Activated T-cell treated with anti-CD3 and anti-CD28 coated beads, Interleukin-2, amount 50 U/mL, for 48 hours (primary cell): ENCODE measurements around the gene KIN.
"Not testable (repeated sequence)": the region's sequence is repeated elsewhere in the genome, so short reads cannot be mapped to it uniquely, and the experiment has no call there.

Source experiments
- DNase-seq, 2 experiments: peaks; one replicate each; pipeline ENCODE4 v3.0.0-alpha.2; 2020

KIN gene

DNA sequence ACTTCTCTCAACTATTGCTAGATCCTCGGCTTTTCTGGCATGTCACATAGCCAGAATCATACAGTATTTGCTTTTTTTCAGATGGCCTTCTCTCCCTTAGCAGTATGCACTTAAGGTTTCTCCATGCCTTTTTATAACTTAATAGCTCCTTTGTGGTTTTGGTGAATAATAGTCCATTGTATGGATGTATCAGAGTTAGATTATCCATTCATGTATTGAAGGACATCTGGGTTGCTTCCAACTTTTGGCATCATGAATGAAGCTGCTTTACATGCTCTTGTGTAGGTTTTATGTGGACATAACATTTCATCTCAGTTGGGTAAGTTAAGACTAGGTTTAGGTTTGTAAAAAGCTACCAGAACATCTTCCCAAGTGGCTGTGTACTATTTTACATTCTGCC, 4.7 kb upstream of the KIN start:
- DNase-seq = no peak

DNA sequence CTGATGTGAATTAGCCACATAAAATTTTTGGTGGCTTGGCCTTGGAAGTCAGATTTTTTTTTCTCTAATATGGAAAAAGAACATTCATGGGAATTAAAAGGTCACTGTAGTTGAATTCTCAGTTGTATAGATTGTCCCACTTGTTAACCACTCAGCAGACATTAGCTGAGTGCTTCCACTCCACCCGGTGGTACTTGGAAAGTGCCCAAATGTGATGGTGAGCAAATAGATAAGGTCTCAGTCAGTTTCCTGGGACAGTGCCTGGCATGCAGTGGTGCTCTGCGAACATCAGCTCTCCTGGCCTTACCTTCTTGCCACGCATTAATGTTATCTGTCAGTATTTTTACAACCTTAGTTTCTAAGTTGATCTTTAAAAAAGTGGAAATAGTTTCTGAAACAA, 1.6 kb upstream of the KIN start:
- no peak for DNase-seq

DNA sequence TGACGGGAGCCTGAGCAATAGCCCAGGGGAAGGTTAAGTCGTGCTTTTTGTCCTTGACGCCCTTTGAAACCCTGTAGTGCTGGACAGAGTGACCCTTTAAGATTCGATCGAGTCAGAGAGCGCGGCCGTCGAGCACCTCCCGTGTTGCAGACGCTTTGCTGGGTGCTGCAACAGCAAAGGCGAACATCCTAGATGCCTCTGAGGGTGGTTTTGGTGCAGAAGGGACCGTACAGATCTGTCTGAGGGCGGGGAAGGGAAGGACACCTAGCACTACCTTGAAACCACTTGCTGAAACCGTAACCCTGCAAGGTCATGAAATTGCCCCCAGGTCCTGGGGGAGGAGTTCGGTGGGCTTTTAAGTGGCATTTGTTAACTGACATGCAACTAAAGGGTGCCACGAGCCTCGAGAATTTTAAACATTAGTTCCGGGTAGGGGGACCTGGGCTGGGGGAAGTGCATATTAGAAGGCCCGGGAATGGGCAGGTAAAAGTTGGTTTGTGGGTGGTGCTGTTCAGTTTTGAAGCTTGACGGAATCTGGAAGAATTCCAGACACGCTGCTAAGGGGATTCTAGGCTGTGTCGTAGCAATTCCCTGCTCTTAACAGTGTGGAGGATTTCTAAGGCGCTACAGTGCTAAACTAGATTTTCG, 970 bp upstream of the KIN start:
- DNase-seq = no peak

DNA sequence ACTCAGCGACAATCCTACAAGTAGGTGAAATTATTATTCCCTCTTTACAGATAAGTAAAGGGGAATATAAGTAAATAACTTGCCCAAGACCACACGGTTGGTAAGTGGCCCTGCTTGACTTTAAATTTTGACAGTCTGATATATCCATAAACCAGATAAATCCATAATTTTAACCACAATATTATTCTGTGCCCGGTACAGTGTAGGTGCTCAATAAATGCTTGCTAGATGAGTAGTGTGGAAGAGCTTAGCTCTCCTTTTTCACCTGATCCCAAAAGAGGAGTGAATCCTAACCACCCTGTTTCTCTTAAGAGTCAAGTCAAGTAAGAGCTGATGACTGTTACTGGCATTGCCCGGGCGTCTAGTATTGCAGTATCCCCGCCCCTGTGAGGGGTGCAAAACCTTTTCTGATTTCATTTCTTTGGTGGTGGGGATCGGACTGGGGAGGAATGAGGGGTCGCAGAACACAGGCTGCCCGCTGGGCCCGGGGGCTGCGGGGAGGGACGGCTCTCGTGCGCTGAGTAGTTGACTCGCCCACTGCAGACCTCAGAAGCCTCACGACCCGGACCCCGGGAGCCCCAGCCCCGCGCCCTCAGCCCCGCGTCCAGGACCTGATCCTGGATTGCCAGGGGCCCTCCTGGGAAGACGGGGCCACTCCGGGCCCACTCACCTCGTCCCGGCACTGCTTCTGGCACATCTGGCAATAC, 490 bp downstream of the KIN start:
- no peak for DNase-seq

DNA sequence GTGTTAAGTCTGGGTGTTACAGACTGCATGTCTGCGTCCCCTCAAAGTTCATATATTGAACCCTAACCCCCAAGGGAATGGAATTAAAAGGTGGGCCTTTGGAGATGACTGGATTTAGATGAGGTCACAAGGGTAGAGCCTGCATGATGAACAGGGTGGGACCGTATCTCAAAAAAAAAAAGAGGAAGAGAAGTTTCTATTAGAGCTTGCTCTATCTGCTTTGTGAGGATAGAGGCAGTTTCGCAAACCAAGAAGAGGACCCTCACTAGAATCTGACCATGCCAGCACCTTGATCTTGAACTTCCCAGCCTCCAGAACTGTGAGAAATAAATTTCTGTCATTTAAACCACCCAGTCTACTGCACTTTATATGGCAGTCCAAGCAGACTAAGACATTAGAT, 1.4 kb downstream of the KIN start:
- DNase-seq = no peak

DNA sequence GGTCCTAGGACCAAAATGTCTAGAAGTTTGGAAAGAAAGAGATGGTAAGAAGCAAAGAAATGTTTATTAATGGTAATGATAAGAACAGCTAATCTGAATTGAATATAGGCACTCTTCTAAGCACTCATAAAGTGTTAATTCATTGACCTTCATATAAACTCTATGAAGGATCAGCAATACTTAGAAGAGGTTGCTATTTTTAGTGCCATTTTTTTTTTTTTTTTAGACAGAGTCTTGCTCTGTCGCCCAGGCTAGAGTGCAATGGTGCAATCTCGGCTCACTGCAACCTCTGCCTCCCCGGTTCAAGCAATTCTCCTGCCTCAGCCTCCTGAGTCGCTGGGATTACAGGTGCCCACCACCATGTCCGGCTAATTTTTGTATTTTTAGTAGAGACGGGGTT, 5.6 kb downstream of the KIN start:
- DNase-seq = not testable (repeated sequence)

DNA sequence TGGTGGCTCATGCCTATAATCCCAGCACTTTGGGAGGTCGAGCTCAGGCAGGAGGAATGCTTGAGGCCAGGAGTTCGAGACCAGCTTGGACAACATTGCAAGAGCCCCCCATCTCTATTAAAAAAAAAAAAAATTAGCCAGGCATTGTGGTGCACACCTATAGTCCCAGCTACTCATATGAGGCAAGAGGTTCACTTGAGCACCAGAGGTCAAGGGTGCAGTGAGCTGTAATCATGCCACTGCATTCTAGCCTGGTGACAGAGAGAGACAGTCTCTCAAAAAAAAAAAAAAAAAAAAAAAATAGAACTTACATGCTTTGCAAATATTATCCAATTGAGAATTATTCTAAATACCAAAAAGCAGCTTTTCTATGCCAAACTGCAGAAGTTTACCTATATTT, 11.0 kb downstream of the KIN start:
- DNase-seq = no peak

DNA sequence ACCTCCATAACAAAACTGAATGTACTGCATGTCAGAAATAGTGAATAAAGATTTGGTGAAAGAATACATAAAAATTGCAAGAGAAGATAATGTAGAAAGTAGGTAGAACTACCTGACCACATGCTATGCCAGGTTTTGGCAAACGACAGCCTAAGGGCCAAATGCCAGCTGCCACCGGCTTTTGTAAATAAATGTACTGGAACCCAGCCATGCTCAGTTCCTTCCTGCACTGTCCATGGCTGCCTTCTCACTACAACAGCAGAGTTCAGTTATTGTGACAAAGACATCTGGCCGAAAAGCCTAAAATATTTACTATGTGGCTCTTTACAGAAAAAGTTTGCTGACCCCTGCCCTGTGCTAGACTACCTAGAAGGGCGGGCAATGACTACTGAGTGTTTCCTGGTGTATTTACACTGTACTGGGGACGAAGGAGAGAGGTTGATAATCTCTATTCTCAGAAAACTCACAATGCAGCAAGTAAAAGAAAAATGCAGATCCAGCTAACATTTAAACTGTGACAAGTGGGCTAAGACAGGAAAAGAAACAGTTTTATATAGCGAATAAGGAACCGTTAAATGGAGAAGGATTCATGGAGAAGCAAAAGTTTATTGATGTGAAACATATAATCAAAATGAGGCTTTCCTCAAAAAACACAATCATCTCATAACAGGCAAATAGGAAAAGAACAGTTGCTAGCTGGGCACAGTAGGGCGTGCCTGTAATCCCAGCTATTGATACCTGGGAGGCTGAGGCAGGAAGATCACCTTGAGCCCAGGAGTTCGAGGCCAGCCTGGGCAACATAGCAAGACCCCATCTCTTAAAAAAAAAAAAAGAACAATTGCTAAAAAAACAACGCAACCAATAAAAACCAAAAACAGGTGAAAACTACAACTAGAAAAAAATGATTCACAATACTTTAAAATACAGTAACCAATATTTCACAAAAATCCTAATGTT, 13.7 kb downstream of the KIN start:
- no peak for DNase-seq

DNA sequence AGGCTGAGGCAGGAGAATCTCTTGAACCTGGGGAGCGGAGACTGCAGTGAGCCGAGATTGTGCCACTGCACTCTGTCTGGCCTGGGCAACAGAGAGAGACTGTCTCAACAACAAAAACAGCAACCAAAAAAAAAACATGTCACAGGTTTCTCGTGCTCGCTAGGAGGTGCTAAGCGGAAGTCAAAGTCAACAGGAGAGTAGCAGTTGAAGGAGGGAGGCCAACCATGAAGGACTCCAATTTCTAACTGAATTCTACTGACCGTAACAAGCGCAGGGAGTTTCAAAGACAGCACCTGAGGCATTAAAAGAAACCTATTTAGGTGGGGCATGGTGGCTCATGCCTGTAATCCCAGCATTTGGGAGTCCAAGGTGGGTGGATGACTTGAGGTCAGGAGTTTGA, 19.4 kb downstream of the KIN start:
- DNase-seq = no peak

DNA sequence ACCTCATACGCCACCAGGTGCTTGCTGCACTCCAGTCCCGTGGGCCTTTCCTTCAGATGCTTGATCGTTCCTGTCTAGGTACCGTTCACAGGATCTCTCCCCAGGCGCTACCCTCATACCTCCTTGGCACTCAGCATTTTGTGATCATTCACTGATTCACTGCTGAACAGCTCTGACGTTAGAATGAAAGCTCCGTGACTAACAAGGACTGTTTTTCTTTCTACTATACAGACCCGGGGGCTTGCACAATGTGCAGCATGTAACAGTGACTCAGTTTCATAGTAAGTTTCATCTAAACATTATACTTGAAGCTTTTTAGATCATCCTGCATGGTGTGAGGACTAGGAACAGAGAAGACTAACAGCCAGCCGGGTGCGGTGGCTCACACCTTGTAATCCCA, 20.6 kb downstream of the KIN start:
- no peak for DNase-seq

DNA sequence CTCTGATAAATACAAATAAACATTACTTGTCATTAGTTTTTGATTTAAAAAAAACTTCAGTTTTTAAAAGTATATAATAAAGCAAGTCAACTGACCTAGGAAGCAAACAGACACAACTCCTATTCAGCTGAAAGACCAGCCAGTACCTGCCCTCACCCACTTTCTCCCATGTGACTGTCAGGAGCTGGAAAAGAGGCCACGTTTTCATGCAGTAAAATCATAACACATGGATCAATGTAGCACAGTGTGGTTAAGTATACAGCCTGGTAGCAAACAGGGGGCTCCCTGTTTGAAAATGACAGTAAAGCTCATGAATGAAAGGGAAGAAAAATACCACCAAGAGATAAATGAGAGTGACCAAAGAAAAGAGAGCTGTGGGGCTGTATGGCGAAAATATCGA, 21.6 kb downstream of the KIN start:
- no peak for DNase-seq

DNA sequence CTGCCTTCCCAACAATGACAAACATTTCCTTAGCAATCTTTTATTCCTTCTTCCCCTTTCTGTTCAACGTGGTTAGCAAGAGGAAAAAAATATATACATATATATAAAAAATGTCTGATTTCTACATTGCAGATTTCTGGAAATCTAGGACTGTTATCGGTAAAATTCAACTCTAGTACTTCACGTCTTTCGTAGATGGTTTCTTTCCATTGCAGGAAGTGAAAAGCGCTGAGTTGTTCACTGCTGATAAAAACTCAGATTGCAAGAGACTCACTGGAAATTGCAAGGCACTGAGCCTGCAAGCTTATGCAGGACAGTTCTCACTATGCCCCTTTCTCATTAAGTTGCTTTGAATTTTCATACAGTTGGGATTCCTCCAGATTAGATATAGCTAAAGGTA, 23.9 kb downstream of the KIN start:
- no peak for DNase-seq

DNA sequence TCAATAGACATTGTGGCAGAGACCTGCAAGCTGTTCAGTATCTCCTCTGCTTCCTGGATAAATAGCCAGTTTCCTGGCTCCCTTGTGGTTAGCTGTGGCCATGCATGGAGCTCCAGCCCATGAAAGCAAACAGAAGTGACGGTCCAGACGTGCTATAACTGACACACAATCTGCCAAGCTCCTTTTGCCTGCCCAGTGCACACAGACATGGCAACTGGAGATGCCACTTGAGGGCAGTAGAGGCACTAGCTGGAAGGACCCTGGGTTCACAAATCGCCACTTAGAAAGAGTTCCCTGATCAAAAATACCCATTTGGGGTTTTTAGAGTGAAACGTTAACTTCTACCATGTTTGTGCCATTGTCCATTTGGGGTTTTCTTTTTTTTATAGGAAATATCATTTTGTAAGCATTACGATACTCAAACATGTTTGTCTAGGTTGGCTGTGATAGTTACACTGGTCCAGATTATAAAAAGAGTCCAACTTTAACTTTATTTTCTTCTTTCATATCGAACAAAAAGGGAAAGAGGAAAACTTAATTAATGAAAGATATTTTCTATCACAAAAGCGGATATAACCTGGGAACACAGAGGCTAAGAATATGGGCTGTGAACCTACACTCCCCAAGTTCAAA, 31.3 kb downstream of the KIN start:
- DNase-seq = peak in 1 of 2 experiments; percentile 33

DNA sequence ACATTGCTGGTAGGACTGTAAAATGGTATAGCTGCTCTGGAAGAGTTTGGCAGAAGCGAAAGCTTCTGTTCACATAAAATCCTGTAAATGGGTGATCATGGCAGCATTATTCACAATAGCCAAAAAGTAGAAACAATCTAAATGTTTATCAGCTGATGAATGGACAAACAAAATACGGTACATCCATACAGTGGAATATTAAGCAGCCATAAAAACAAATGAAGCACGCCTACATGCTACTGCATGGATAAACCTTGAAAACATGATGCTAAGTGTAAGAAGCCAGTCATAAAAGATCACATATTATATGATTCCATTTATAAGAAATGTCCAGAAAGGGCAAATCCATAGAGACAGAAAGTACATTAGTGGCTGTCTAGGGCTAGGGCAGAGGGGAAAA, 32.7 kb downstream of the KIN start:
- DNase-seq = no peak

DNA sequence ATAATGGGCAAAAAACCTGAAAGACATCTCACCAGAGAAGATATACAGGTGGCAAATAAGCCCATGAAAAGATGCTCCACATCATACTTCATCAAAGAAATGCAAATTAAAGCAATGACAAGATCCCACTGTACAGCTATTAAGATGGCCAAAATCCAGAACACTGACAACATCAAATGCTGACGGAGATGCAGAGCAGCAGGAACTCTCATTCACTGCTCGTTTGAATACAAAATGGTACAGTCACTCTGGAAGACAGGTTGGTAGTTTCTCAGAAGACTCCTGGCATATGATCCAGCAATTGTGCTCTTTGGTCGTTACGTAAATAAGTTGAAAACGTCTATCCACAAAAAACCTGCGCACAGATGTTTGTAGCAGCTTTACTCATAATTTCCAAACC, 35.5 kb downstream of the KIN start:
- DNase-seq = no peak

DNA sequence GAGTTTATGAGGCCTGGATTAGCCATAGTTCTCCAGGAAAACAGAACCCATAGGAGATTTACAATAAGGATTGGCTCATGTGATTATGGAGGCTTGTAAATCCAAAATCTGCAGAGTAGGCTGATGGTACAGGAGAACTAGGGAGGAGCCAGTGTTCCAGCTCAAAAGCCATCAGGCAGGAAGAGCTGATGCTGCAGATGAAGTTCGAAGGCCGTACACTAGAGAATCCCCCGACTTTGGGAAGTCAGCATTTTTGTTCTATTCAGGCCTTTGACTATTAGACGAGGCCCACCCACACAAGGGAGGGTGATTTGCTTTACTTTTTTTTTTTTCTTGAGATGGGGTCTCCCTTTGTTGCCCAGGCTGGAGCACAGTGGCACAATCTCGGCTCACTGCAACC, 37.6 kb downstream of the KIN start:
- no peak for DNase-seq

DNA sequence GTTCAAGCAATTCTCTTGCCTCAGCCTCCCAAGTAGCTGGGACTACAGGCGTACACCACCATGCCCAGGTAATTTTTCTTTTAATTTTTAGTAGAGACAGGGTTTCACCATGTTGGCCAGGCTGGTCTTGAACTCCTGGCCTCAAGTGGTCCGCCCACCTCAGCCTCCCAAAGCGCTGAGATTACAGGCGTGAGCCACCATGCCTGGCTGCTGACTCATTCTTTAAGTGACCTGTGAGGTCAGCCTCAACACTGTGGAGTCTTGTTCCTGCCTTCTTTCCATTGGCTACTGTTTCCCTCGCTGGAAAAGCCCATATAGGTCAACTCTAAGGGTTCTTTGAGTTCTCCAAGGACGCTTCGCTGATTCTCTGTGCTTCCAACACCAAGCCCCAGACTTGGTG, 39.2 kb downstream of the KIN start:
- not testable (repeated sequence) for DNase-seq

DNA sequence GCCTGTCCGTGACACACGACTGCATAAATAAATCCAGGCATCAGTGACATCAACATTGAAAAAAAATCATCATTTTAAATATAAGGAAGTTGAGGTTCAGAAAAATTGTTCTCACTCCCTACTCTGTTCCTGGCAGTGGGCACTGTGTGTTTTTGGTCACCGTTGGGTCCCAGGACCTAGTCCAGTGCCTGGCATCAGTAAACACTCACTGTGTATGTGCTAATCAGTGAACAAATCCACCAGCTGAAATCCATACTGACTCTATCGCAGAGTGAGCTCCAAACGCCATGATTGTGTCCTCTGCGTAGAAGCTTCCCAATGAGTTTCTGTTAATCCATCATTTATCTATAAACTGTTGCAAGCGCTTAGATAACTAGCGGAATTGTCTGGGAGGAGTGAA, 43.5 kb downstream of the KIN start:
- no peak for DNase-seq

DNA sequence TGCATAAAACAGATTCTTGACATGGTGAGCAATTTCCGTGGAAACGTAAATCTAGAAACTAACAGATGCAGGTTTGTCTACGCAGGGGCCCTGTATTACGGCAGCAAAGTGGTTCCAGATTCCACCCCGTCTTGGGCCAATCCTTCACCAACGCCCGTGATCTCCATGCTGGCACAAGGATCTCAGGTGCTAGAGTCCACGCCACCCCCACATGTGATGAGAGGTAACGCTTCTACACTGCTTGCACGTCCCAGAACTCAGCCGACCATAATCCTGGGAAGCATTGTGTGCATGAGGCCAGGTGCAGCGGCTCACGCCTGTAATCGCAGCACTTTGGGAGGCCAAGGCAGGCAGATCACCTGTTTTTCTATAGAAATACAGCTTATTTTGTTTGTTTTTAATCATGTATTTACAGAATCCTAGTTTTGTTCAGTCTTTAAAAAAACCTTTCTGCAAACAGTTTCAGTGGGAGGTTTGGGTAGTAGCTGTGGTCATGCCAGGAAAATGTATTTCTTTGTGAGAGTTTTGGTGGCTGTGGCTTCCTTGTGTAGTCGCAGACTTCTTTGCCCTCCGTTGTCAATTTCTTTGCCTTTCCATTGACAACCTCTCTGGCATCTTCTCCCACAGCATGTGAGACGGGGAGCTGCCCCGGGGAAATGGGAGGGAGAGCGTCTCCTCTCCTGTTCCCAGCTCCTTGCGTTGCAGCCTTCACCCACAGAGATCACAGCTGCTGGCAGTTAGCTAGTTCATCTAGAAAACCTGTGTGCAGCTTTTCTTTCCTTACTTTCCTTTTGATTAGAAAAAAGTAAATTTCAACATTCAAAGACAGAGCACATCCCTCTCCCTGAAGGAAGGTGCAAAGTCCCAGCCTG, 49.0 kb downstream of the KIN start:
- no peak for DNase-seq

DNA sequence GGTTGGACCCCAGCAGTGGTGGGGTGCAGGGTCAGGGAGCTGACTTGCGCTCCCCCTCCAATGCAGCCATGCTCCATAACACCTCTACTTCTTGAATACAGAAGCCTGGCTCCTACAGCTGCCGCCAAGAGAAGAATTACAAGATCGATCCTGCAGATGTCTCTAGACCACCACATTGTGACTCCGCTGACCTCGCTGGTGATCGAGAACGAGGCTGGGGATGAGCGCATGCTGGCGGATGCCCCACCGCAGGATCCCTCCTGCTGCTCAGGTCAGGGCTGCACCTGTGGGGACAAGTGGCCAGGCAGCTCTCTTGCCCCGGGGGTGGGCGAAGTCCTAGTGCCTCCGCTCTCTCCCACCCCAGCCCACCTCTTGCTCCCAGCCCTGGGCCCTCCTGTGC, 53.0 kb downstream of the KIN start:
- DNase-seq = no peak

DNA sequence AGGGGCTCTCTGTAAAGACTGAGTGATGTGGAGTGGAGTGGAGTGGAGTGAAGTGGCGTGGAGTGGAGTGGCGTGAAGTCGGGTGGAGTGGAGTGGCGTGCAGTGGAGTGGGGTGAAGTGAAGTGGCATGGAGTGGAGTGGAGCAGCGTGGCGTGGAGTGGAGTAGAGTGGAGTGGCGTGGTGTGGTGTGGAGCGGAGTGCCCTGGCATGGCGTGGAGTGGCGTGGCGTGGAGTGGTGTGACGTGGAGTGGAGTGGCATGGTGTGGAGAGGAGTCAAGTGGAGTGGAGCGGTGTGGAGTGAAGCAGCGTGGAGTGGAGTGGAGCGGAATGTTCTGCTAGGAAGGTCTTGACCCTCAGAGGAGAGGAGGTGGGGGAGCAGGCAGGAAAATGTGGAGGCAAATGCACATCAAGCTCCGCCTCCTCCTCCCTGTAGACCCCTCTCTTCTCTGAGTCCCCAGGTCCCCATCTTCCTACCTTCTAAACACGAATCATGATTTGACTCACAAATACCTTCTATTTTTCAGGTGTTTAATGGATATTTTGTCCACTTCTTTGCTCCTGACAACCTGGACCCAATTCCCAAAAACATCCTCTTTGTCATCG, 64.8 kb downstream of the KIN start:
- DNase-seq = no peak

DNA sequence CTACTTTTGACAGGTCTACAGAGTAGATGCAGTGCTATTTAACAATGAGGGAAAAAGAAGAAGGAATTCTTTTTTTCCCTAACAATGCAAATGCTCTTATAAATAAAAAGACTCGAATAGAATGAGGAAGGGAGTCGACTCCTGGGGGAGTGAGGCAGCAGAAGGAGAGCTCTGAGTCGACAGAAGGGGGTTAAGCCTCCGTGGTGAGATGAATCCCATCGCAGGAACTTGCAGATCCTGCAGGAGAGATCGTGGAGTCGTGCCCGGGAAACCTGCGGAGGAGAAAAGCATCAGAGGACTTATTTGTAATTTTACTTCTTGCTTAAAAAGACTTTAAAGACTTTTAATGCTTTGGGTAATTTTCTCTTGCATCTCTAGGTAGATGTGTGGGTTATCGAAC, 67.3 kb downstream of the KIN start:
- DNase-seq = no peak
